ENCODE data around the gene TAS2R46.
A peak's percentile ranks its signal among the peaks of the same experiment; 100 is the strongest.
"Not testable (repeated sequence)": the region's sequence is repeated elsewhere in the genome, so short reads cannot be mapped to it uniquely, and the experiment has no call there.

Gene TAS2R46

DNA sequence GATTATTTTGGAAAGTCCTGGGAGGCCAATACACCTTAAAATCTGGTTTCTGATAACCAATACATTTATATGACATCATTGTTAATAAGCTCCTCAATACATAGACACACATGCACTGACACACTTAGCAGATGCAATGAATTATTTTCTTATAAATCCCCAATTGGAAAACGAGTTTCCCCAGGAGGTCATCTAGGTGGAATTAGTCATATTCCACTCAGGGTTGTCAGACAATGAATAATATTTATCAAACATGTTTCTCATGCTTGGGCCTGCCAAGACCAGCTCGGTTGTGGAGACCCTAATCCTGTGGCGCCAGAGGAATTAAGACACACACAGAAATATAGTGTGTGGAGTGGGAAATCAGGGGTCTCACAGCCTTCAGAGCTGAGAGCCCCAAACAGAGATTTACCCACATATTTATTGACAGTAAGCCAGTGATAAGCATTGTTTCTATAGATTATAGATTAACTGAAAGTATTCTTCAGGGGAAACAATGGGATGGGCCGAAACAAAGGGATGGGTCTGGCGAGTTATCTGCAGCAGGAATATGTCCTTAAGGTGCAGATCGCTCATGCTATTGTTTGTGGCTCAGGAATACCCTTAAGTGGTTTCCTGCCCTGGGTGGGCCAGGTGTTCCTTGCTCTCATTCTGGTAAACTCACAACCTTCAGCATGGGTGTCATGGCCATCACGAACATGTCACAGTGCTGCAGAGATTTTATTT, 12.1 kb downstream of the TAS2R46 start:
- H3K9me3 ChIP-seq (ENCODE audit: control insufficient read depth in 1 of 2, low read length in 2 of 2), result peaks cover 10 to 11% of the 10 kb centered on the region in 2 donors
- H3K4me1 ChIP-seq (ENCODE audit: control insufficient read depth in 1 of 2, insufficient read depth in 2 of 2, low read length in 2 of 2); H3K9ac ChIP-seq (ENCODE audit: low read depth in 1 of 2, low read length in 2 of 2); H3K36me3 ChIP-seq (ENCODE audit: control insufficient read depth in 1 of 2, insufficient read depth in 2 of 2, low read length in 2 of 2); H3K27me3 ChIP-seq (ENCODE audit: control insufficient read depth in 1 of 2, insufficient read depth in 2 of 2, low read length in 2 of 2); H3K4me3 ChIP-seq (ENCODE audit: low read depth in 1 of 2, low read length in 2 of 2); H3K27ac ChIP-seq (ENCODE audit: low read depth, low read length): not testable (repeated sequence)

DNA sequence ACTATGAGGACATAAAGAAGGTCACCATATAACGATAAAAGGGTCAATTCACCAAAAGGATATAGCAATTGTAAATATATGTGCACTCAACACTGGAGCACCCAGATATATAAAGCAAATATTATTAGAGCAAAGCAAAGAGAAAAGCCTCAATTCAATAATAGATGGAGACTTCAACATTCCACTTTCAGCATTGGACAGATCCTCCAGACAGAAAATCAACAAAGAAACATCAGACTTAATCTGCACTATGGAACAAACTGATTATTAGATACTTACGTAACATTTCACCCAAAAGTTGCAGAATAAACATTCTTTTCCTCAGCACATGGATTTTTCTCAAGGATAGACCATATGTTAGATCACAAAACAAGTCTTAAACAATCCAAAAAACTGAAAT, 20.7 kb downstream of the TAS2R46 start:
- H3K27me3 ChIP-seq (ENCODE audit: control insufficient read depth in 1 of 2, insufficient read depth in 2 of 2, low read length in 2 of 2); H3K9ac ChIP-seq (ENCODE audit: low read depth in 1 of 2, low read length in 2 of 2); H3K4me1 ChIP-seq (ENCODE audit: control insufficient read depth in 1 of 2, insufficient read depth in 2 of 2, low read length in 2 of 2); H3K27ac ChIP-seq (ENCODE audit: low read depth, low read length); H3K4me3 ChIP-seq (ENCODE audit: low read depth in 1 of 2, low read length in 2 of 2); H3K9me3 ChIP-seq (ENCODE audit: control insufficient read depth in 1 of 2, low read length in 2 of 2): not testable (repeated sequence)
- H3K36me3 ChIP-seq (ENCODE audit: control insufficient read depth in 1 of 2, insufficient read depth in 2 of 2, low read length in 2 of 2), result peaks cover 0 to 12% of the 10 kb centered on the region in 2 donors

DNA sequence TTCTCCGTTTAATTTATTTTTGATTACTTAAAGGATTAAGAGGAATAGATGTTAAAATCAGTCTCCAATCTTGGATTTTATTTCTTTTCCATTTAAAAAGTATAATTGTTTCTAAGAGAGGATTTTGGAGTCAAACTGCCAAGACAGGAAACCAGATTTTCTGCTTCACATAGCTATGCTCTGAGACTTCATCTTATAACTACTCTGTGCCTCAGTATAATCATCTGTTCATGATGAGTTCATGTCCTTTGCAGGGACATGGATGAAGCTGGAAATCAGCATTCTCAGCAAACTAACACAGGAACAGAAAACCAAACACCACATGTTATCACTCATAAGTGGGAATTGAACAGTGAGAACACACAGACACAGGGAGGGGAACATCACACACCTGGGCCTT, 21.9 kb downstream of the TAS2R46 start:
- Histone ChIP-seq H3K27me3 (ENCODE audit: control insufficient read depth in 1 of 2, insufficient read depth in 2 of 2, low read length in 2 of 2) (no peaks in the 10 kb centered on the region), H3K27ac (ENCODE audit: low read depth, low read length) (no peak overlapping the region), H3K9ac (ENCODE audit: low read depth in 1 of 2, low read length in 2 of 2) (no peak overlapping the region), H3K4me3 (ENCODE audit: low read depth in 1 of 2, low read length in 2 of 2) (no peak overlapping the region), H3K4me1 (ENCODE audit: control insufficient read depth in 1 of 2, insufficient read depth in 2 of 2, low read length in 2 of 2) (no peaks in the 10 kb centered on the region), H3K9me3 (ENCODE audit: control insufficient read depth in 1 of 2, low read length in 2 of 2) (no peaks in the 10 kb centered on the region), H3K36me3 (ENCODE audit: control insufficient read depth in 1 of 2, insufficient read depth in 2 of 2, low read length in 2 of 2) (peaks cover 0 to 6% of the 10 kb centered on the region in 2 donors)

DNA sequence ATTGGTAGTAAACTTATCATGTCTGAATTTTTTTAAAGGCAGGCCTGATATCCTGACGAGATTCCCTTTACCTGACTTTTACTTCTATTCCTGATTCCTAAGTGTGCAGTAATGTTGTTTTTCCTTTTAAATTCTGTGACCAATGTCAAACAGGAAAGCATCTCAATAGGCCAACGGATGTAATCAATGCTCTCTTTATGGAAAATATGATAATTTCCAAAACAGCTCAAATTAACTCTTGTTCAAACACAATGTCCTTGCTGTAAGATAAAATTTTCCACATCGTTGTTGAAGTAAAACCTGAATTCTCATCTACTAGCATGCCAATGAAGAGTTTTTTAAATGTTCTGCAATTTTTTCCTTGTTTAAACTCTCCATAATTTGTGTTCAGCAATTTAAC, 22.9 kb downstream of the TAS2R46 start:
- Histone ChIP-seq H3K27ac (ENCODE audit: low read depth, low read length) (no peak overlapping the region), H3K27me3 (ENCODE audit: control insufficient read depth in 1 of 2, insufficient read depth in 2 of 2, low read length in 2 of 2) (no peaks in the 10 kb centered on the region), H3K4me1 (ENCODE audit: control insufficient read depth in 1 of 2, insufficient read depth in 2 of 2, low read length in 2 of 2) (no peaks in the 10 kb centered on the region), H3K36me3 (ENCODE audit: control insufficient read depth in 1 of 2, insufficient read depth in 2 of 2, low read length in 2 of 2) (peaks cover 0 to 6% of the 10 kb centered on the region in 2 donors), H3K9ac (ENCODE audit: low read depth in 1 of 2, low read length in 2 of 2) (no peak overlapping the region), H3K9me3 (ENCODE audit: control insufficient read depth in 1 of 2, low read length in 2 of 2) (no peaks in the 10 kb centered on the region), H3K4me3 (ENCODE audit: low read depth in 1 of 2, low read length in 2 of 2) (no peak overlapping the region)

DNA sequence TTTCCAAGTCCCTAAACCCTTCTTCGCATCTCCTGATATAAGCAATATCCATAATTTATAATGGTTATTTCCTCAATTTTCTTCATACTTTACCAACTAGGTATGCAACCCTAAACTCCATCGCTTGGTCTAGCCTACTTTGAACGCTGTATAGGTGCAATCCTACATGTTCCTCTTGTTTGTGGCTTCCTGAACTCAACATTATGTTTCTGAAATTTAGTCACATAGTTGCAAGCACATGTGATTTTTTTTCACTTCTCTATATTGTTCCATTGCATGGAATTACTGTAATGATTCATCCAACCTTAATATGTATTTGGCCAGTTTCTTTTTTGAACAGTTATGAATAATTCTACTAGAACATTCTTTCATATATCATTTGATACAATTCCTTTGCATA, 28.1 kb downstream of the TAS2R46 start:
- H3K9ac ChIP-seq (ENCODE audit: low read depth in 1 of 2, low read length in 2 of 2); H3K27me3 ChIP-seq (ENCODE audit: control insufficient read depth in 1 of 2, insufficient read depth in 2 of 2, low read length in 2 of 2); H3K4me3 ChIP-seq (ENCODE audit: low read depth in 1 of 2, low read length in 2 of 2); H3K27ac ChIP-seq (ENCODE audit: low read depth, low read length); H3K4me1 ChIP-seq (ENCODE audit: control insufficient read depth in 1 of 2, insufficient read depth in 2 of 2, low read length in 2 of 2); H3K36me3 ChIP-seq (ENCODE audit: control insufficient read depth in 1 of 2, insufficient read depth in 2 of 2, low read length in 2 of 2); H3K9me3 ChIP-seq (ENCODE audit: control insufficient read depth in 1 of 2, low read length in 2 of 2): not testable (repeated sequence)

DNA sequence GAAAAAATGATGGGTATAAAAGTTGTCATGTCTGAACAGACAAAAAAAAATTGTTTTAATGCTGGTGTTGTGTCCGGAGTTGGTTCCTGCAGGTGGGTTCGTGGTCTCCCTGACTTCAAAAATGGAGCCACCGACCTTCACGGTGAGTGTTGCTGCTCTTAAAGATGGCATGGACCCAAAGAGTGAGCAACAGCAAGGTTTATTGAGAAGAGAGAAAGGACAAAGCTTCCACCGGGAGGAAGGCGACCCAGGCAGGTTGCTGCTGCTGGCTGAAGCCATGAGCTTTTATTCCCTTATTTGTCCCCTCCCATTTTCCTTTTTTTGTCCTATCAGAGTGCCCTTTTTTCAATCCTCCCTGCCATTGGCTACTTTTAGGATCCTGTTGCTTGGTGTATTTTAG, 30.8 kb downstream of the TAS2R46 start, which contains the start of gene TAS2R31:
TAS2R31 (minus strand) TSS at position 101 of the 400 bp plus-strand sequence; CDS start at position 29, 72 bp downstream.
- no peak within 1 kb of the TSS for H3K9ac ChIP-seq (ENCODE audit: low read depth in 1 of 2, low read length in 2 of 2)
- H3K9me3 ChIP-seq (ENCODE audit: control insufficient read depth in 1 of 2, low read length in 2 of 2), result no peaks in the 10 kb centered on the region
- H3K27me3 ChIP-seq (ENCODE audit: control insufficient read depth in 1 of 2, insufficient read depth in 2 of 2, low read length in 2 of 2), result no peaks in the 10 kb centered on the region
- H3K4me1 ChIP-seq (ENCODE audit: control insufficient read depth in 1 of 2, insufficient read depth in 2 of 2, low read length in 2 of 2), result no peaks in the 10 kb centered on the region
- no peak within 1 kb of the TSS for H3K27ac ChIP-seq (ENCODE audit: low read depth, low read length)
- H3K4me3 ChIP-seq (ENCODE audit: low read depth in 1 of 2, low read length in 2 of 2), result no peak within 1 kb of the TSS
- H3K36me3 ChIP-seq (ENCODE audit: control insufficient read depth in 1 of 2, insufficient read depth in 2 of 2, low read length in 2 of 2), result peaks cover 0 to 7% of the 10 kb centered on the region in 2 donors

DNA sequence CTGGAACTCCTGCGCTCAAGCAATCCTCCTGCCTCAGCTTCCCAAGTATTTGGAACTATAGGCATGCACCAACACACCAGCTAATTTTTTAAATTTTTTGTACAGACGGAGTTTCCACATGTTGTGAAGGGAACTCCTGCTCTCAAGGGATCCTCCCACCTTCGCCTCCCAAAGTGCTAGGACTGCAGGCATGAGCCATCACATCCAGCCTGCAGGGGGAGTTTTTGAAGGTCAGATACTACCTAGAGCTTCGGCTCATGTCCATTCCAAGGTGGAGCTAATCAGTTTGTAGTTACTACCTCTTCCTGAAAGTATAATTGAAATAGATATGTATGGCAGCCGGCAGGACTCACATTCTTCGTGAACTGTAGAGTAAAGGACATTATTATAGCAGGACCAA, 36.0 kb downstream of the TAS2R46 start:
- Histone ChIP-seq H3K9me3 (ENCODE audit: control insufficient read depth in 1 of 2, low read length in 2 of 2) (peaks cover 0 to 5% of the 10 kb centered on the region in 2 donors), H3K27ac (ENCODE audit: low read depth, low read length) (no peak overlapping the region), H3K9ac (ENCODE audit: low read depth in 1 of 2, low read length in 2 of 2) (no peak overlapping the region), H3K27me3 (ENCODE audit: control insufficient read depth in 1 of 2, insufficient read depth in 2 of 2, low read length in 2 of 2) (no peaks in the 10 kb centered on the region), H3K4me3 (ENCODE audit: low read depth in 1 of 2, low read length in 2 of 2) (no peak overlapping the region), H3K36me3 (ENCODE audit: control insufficient read depth in 1 of 2, insufficient read depth in 2 of 2, low read length in 2 of 2) (peaks cover 0 to 7% of the 10 kb centered on the region in 2 donors), H3K4me1 (ENCODE audit: control insufficient read depth in 1 of 2, insufficient read depth in 2 of 2, low read length in 2 of 2) (no peaks in the 10 kb centered on the region)

DNA sequence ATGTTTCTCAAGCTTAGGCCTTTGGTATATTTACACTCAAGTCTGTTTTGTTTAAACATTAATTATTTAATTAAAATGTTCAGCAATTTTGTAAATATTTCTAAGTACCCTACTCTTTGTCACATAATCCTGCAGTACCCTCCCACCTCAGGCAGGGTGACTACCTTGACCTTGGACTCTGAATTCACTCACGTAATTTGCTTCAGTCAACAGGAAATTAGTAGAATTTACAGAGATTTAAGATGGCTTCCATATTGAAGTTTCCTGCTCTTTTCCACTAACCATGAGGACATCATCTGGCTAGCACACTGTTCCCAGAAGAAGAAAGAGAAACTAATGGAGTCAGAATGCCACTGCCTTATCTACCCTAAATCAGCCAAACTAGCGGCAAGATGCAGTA, 38.7 kb downstream of the TAS2R46 start:
- H3K9me3 ChIP-seq (ENCODE audit: control insufficient read depth in 1 of 2, low read length in 2 of 2), result peaks cover 0 to 5% of the 10 kb centered on the region in 2 donors
- H3K27me3 ChIP-seq (ENCODE audit: control insufficient read depth in 1 of 2, insufficient read depth in 2 of 2, low read length in 2 of 2), result no peaks in the 10 kb centered on the region
- H3K27ac ChIP-seq (ENCODE audit: low read depth, low read length), result no peak overlapping the region
- peaks cover 0 to 7% of the 10 kb centered on the region in 2 donors for H3K36me3 ChIP-seq (ENCODE audit: control insufficient read depth in 1 of 2, insufficient read depth in 2 of 2, low read length in 2 of 2)
- no peak overlapping the region for H3K4me3 ChIP-seq (ENCODE audit: low read depth in 1 of 2, low read length in 2 of 2)
- H3K9ac ChIP-seq (ENCODE audit: low read depth in 1 of 2, low read length in 2 of 2), result no peak overlapping the region
- no peaks in the 10 kb centered on the region for H3K4me1 ChIP-seq (ENCODE audit: control insufficient read depth in 1 of 2, insufficient read depth in 2 of 2, low read length in 2 of 2)

DNA sequence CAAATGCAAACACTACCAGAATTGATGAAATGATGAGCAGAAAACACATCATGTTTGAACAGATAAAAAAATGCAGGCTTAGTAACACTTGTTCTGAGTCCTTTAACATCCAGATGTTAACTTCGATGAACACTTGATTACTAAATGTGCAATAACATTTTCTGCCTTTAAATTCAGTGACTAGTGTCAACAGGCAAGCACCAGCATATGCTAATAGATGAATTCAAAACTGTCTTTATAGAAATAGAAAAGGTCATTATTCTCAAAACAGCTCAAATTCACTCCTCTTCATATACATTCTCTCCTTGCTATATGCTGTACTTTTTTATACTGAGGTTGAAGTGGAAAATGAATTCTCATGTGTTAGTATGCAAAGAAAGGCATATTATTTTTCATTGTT, 39.6 kb downstream of the TAS2R46 start, which contains the start of gene TAS2R19:
TAS2R19 (minus strand) TSS at position 101 of the 400 bp plus-strand sequence; CDS start at position 52, 49 bp downstream.
- Histone ChIP-seq H3K27me3 (ENCODE audit: control insufficient read depth in 1 of 2, insufficient read depth in 2 of 2, low read length in 2 of 2) (no peaks in the 10 kb centered on the region), H3K27ac (ENCODE audit: low read depth, low read length) (no peak within 1 kb of the TSS), H3K4me1 (ENCODE audit: control insufficient read depth in 1 of 2, insufficient read depth in 2 of 2, low read length in 2 of 2) (no peaks in the 10 kb centered on the region), H3K9me3 (ENCODE audit: control insufficient read depth in 1 of 2, low read length in 2 of 2) (peaks cover 0 to 5% of the 10 kb centered on the region in 2 donors), H3K4me3 (ENCODE audit: low read depth in 1 of 2, low read length in 2 of 2) (no peak within 1 kb of the TSS), H3K36me3 (ENCODE audit: control insufficient read depth in 1 of 2, insufficient read depth in 2 of 2, low read length in 2 of 2) (no peaks in the 10 kb centered on the region), H3K9ac (ENCODE audit: low read depth in 1 of 2, low read length in 2 of 2) (no peak within 1 kb of the TSS)

DNA sequence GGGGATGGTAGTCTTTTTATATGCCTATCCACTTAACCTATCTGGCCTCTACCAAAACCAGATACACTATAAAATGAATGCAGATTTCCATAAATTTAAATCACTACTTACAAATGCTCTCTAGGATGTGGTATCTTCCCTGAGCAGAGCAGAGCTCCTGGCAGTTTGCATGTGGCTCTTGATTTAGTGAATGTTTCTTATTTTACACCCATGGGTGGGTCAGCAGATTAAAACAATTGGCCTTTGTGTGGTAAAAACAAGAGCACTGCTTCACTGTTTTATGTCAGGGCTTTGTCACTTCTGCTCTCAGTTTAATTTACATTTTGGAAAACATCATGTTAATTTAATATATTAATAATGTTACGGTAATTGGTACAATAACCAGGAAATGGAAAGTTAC, 45.2 kb downstream of the TAS2R46 start:
- Histone ChIP-seq H3K9ac (ENCODE audit: low read depth in 1 of 2, low read length in 2 of 2) (no peak overlapping the region), H3K27ac (ENCODE audit: low read depth, low read length) (no peak overlapping the region), H3K4me1 (ENCODE audit: control insufficient read depth in 1 of 2, insufficient read depth in 2 of 2, low read length in 2 of 2) (peaks cover 10 to 20% of the 10 kb centered on the region in 2 donors), H3K36me3 (ENCODE audit: control insufficient read depth in 1 of 2, insufficient read depth in 2 of 2, low read length in 2 of 2) (no peaks in the 10 kb centered on the region), H3K9me3 (ENCODE audit: control insufficient read depth in 1 of 2, low read length in 2 of 2) (no peaks in the 10 kb centered on the region), H3K27me3 (ENCODE audit: control insufficient read depth in 1 of 2, insufficient read depth in 2 of 2, low read length in 2 of 2) (no peaks in the 10 kb centered on the region), H3K4me3 (ENCODE audit: low read depth in 1 of 2, low read length in 2 of 2) (peak overlapping the region in 1 of 2 donors; percentile 18)

Data from duodenal mucosa (tissue), 2 donors.